SU-DHL-6 (cell line): ENCODE results near the gene SH3GL1.

Experiments
- H2AFZ ChIP-seq: fragments of 200-600 bp; sonication (generic); 2 replicates; pipeline ENCODE4 v1.6.1; 2014; ENCODE audit warnings: low read depth, mild to moderate bottlenecking, moderate library complexity, mixed read lengths, antibody characterized with exemption, low read length; ENCODE audit not compliant: severe bottlenecking
- H3F3A ChIP-seq: fragments of 200-600 bp; shearing (Covaris generic); 2 replicates; pipeline ENCODE4 v1.6.0; 2016; ENCODE audit warnings: antibody characterized with exemption, mild to moderate bottlenecking; ENCODE audit not compliant: insufficient read depth
- H3K27ac ChIP-seq: fragments of 200-600 bp; sonication (generic); 2 replicates; pipeline ENCODE4 v1.5.1; 2016; ENCODE audit warnings: low read depth, mild to moderate bottlenecking, low read length, moderate library complexity, mixed read lengths
- H3K27me3 ChIP-seq: fragments of 200-600 bp; sonication (generic), shearing (Covaris generic); 2 replicates; pipeline ENCODE4 v1.6.0; 2014; ENCODE audit warnings: mild to moderate bottlenecking, low read length
- H3K36me3 ChIP-seq: fragments of 200-600 bp; sonication (generic); 2 replicates; pipeline ENCODE4 v1.6.1; 2014; ENCODE audit warnings: mild to moderate bottlenecking, low read length, mixed read lengths
- H3K4me2 ChIP-seq: fragments of 300-600, 200-600 bp; shearing (Covaris generic), sonication (generic); 2 replicates; pipeline ENCODE4 v1.6.0; 2014; ENCODE audit warnings: low read length, low read depth, mild to moderate bottlenecking; ENCODE audit not compliant: poor library complexity, severe bottlenecking
- H3K4me3 ChIP-seq: fragments of 200-600 bp; sonication (generic); 2 replicates; pipeline ENCODE4 v1.5.1; 2014; ENCODE audit warnings: antibody characterized with exemption, low read length, mild to moderate bottlenecking, mixed read lengths; ENCODE audit not compliant: insufficient read depth, poor library complexity, severe bottlenecking
- H3K79me2 ChIP-seq: fragments of 200-600 bp; sonication (generic); 2 replicates; pipeline ENCODE4 v1.6.1; 2014; ENCODE audit warnings: mild to moderate bottlenecking, low read length, moderate library complexity; ENCODE audit not compliant: insufficient read depth
- H3K9ac ChIP-seq: fragments of 200-600 bp; sonication (generic); 2 replicates; pipeline ENCODE4 v1.7.0; 2014; ENCODE audit warnings: mild to moderate bottlenecking, low read length
- H3K9me2 ChIP-seq: fragments of 200-600 bp; sonication (generic); replicated peaks from 2 replicates; pipeline ENCODE4 v1.6.1; 2014; ENCODE audit warnings: low read length; ENCODE audit not compliant: insufficient read depth
- H3K9me3 ChIP-seq: fragments of 200-600 bp; sonication (generic); 2 replicates; pipeline ENCODE4 v1.6.1; 2014; ENCODE audit warnings: low read length, mixed read lengths; ENCODE audit not compliant: insufficient read depth
- H4K20me1 ChIP-seq: fragments of 200-600 bp; sonication (generic); 2 replicates; pipeline ENCODE4 v1.6.1; 2014; ENCODE audit warnings: low read depth, mild to moderate bottlenecking, antibody characterized with exemption, low read length, moderate library complexity, mixed read lengths
- EZH2phosphoT487 ChIP-seq: fragments of 200-600 bp; sonication (generic), shearing (Covaris generic); conservative IDR thresholded peaks from 2 replicates; pipeline ENCODE4 v1.6.1; 2018; ENCODE audit warnings: mild to moderate bottlenecking, antibody characterized with exemption, low read length, moderate library complexity, mixed read lengths
- TF ChIP-seq, protein P1 (sequence below): fragments of 200-600 bp; sonication (generic); IDR thresholded peaks from one replicate; pipeline ENCODE4 v1.5.1; 2017; ENCODE audit warnings: antibody characterized with exemption, mild to moderate bottlenecking, low read length, moderate library complexity; ENCODE audit not compliant: insufficient read depth, poor library complexity, severe bottlenecking

SH3GL1 gene

DNA sequence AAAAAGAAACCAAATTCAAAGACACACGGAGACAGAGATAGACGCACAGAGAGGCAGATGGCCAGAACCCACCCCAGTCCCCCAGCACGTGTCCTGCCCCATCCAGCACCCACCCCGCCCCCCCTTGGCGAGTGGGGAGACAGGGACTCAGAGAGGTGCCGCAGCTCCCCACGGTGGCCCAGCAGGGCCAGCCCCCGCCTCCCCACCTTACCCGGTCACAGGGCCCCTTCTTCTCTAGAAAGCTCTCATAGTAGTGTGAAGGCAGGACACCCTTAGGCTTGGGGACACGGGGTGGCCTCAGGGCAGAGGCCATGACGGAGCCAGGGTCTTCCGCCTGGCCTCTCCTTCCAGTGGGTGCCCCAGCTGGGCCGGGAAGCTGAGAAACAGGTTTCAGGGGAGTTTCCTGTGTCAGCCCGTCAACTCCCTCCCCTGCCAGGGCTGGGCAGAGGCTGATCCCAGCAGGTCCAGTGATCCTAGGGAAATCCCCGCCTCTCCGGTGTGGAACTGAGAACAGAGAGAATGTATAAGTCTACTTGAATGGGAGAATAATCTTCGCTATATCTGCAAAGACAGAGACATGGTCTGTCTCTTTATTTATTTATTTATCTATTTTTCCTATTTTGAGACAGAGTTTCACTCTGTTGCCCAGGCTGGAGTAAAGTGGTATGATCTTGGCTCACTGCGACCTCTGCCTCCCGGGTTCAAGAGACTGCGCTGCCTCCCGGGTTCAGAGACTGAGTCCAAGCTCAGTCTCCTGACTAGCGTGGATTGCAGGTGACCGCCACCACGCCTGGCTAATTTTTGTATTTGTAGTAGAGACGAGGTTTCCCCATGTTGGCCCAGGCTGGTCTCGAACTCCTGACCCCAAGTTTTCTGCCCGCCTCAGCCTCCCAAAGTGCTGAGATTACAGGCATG is 61.6 kb downstream of the SH3GL1 start, which contains the start of gene STAP2:
TSS of gene STAP2 (minus strand) at position 387 of the 915 bp plus-strand sequence. CDS start at position 313, 74 bp downstream.
- H2AFZ ChIP-seq: peak within 1 kb of the TSS; percentile 70
- H3K36me3 ChIP-seq: no peaks in the 10 kb centered on the region
- H3K9me2 ChIP-seq: no peaks in the 10 kb centered on the region
- no peaks in the 10 kb centered on the region for H3K79me2 ChIP-seq
- no peaks in the 10 kb centered on the region for H3K27me3 ChIP-seq
- TF ChIP-seq, protein P1, sequence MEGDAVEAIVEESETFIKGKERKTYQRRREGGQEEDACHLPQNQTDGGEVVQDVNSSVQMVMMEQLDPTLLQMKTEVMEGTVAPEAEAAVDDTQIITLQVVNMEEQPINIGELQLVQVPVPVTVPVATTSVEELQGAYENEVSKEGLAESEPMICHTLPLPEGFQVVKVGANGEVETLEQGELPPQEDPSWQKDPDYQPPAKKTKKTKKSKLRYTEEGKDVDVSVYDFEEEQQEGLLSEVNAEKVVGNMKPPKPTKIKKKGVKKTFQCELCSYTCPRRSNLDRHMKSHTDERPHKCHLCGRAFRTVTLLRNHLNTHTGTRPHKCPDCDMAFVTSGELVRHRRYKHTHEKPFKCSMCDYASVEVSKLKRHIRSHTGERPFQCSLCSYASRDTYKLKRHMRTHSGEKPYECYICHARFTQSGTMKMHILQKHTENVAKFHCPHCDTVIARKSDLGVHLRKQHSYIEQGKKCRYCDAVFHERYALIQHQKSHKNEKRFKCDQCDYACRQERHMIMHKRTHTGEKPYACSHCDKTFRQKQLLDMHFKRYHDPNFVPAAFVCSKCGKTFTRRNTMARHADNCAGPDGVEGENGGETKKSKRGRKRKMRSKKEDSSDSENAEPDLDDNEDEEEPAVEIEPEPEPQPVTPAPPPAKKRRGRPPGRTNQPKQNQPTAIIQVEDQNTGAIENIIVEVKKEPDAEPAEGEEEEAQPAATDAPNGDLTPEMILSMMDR: no peak
- TF ChIP-seq EZH2phosphoT487: no peak
- 0 out of 2 replicates have a peak, but pooled peaks cover 2% of the 10 kb centered on the region for H3F3A ChIP-seq
- no peaks in the 10 kb centered on the region for H3K9me3 ChIP-seq
- peak within 1 kb of the TSS; percentile 17; the same call in 1 of the 2 replicates for H3K9ac ChIP-seq
- H4K20me1 ChIP-seq: no peaks in the 10 kb centered on the region
- no peak within 1 kb of the TSS for H3K4me3 ChIP-seq
- peak within 1 kb of the TSS; percentile 28 for H3K4me2 ChIP-seq
- H3K27ac ChIP-seq: no peak within 1 kb of the TSS

DNA sequence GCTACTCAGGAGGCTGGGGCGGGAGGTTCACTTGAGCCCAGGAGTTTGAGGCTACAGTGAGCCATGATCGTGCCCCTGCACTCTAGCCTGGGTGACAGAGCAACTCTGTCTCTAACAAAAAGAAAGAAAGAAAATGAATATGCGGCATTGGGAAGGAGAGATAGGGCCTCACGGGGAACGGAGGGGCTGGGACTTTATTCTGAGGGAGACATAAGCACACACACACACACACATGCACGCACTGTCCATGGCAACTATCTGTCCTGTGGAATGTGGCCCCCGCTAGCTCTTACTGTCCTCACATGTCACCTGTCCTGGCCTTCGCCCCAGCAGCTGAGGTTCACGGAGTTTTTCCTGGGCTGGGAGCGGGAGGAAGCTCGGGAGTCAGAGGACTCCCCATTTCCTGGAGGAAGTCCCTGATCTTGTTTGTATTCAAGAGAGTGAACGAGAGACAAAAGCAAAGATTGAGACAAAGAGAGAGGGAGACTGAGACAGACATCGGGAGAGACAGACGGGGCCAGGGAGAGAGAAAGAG is 62.4 kb downstream of the SH3GL1 start:
- TF ChIP-seq, protein P1: no peak
- TF ChIP-seq EZH2phosphoT487: no peak
- Histone ChIP-seq H3K27ac (no peak overlapping the region), H3K9ac (peak overlapping the region; percentile 17; the same call in 1 of the 2 replicates), H3K4me2 (peak overlapping the region; percentile 28), H3K79me2 (no peaks in the 10 kb centered on the region), H3K9me2 (no peaks in the 10 kb centered on the region), H3K4me3 (no peak overlapping the region), H3K36me3 (no peaks in the 10 kb centered on the region), H4K20me1 (no peaks in the 10 kb centered on the region), H3K9me3 (no peaks in the 10 kb centered on the region), H3K27me3 (no peaks in the 10 kb centered on the region), H3F3A (0 out of 2 replicates have a peak, but pooled peaks cover 2% of the 10 kb centered on the region), H2AFZ (peak overlapping the region; percentile 70)

DNA sequence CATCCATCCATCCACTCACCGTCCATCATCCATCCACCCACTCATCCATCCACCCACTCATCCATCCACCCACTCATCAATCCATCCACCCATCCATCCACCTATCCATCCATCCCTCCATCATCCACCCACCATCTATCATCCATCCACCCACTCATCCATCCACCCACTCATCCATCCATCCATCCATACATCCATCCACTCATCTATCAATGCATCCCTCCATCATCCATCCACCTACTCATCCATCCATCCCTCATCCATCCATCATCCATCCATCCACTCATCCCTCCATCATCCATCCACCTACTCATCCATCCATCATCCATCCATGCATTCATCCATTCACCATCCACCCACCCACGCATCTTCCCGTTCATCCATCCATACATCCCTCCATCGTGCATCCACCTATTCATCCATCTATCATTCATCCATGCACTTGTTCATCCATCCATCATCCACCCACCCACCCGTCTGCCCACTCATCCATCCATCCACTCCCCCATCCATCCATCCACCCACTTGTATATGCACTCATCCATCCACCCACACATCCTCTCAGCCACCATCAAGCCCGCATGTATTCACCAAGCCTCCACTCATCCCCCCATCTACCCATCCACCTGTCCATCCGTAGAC is 65.3 kb downstream of the SH3GL1 start:
- Histone ChIP-seq H3K9ac (no peak overlapping the region), H3K27ac (no peak overlapping the region), H2AFZ (no peak overlapping the region), H4K20me1 (no peaks in the 10 kb centered on the region), H3K4me2 (no peak overlapping the region), H3F3A (no peaks in the 10 kb centered on the region), H3K79me2 (no peaks in the 10 kb centered on the region), H3K4me3 (no peak overlapping the region), H3K9me2 (no peaks in the 10 kb centered on the region), H3K9me3 (no peaks in the 10 kb centered on the region), H3K36me3 (no peaks in the 10 kb centered on the region), H3K27me3 (no peaks in the 10 kb centered on the region)
- TF ChIP-seq EZH2phosphoT487: no peak
- TF ChIP-seq, protein P1: no peak
